Keratinocyte (primary cell): Measurements from ENCODE around the gene NFATC2. TPM values are rescaled to one million over a fixed set of nuclear protein-coding genes. Genes with fewer than 3 reads are reported as not detected.

Source experiments
- DNase-seq: peaks from one replicate; pipeline ENCODE4 v3.0.0-alpha.2; 2011; ENCODE audit warnings: low read depth, missing footprints, low spot score
- FAIRE-seq: peaks from 2 replicates; lab custom pipeline; 2011; peaks lifted over from hg19 to GRCh38; lab: Jason Lieb, UNC
- H2AFZ ChIP-seq: 2 replicates; pipeline ENCODE4 v1.6.0; 2012; ENCODE audit warnings: low read length, control low read depth, inconsistent platforms; ENCODE audit not compliant: control insufficient read depth
- H3K27ac ChIP-seq: 2 replicates; pipeline ENCODE4 v1.5.1; 2011; ENCODE audit warnings: low read length; ENCODE audit not compliant: control insufficient read depth, insufficient read depth
- H3K27me3 ChIP-seq: 3 replicates; pipeline ENCODE4 v1.6.0; 2011; ENCODE audit warnings: low read length; ENCODE audit not compliant: control insufficient read depth, insufficient read depth; ENCODE audit errors: extremely low read depth
- H3K36me3 ChIP-seq, 2 experiments: 2 replicates in 1 of 2; 3 replicates in 1 of 2; pipeline ENCODE4 v1.5.1; 2011; ENCODE audit warnings: low read length in 2 of 2, mild to moderate bottlenecking in 1 of 2; ENCODE audit not compliant: control insufficient read depth in 2 of 2, insufficient read depth in 2 of 2; ENCODE audit errors: extremely low read depth in 1 of 2
- H3K4me1 ChIP-seq: 3 replicates; pipeline ENCODE4 v1.5.1; 2011; ENCODE audit warnings: low read length; ENCODE audit not compliant: control insufficient read depth, insufficient read depth; ENCODE audit errors: extremely low read depth
- H3K4me2 ChIP-seq: 3 replicates; pipeline ENCODE4 v1.6.0; 2011; ENCODE audit warnings: low read depth, low read length; ENCODE audit not compliant: control insufficient read depth, insufficient read depth; ENCODE audit errors: extremely low read depth
- H3K4me3 ChIP-seq, 3 experiments: fragments of 200-600 bp in 1 of 3; sonication (generic) in 1 of 3; 2 replicates in 2 of 3; 3 replicates in 1 of 3; pipeline ENCODE4 v1.5.1; 2011 to 2016; ENCODE audit warnings: low read length in 3 of 3, mild to moderate bottlenecking in 3 of 3, control low read depth in 2 of 3, inconsistent platforms in 1 of 3, low read depth in 1 of 3, mixed read lengths in 1 of 3, mixed run types in 1 of 3, moderate library complexity in 1 of 3; ENCODE audit not compliant: control insufficient read depth in 2 of 3, insufficient read depth in 2 of 3; ENCODE audit errors: extremely low read depth in 1 of 3
- H3K79me2 ChIP-seq: 2 replicates; pipeline ENCODE4 v1.6.0; 2012; ENCODE audit warnings: low read length; ENCODE audit not compliant: control insufficient read depth, insufficient read depth
- H3K9ac ChIP-seq: 3 replicates; pipeline ENCODE4 v1.6.0; 2011; ENCODE audit warnings: low read length; ENCODE audit not compliant: control insufficient read depth, insufficient read depth; ENCODE audit errors: extremely low read depth
- H3K9me1 ChIP-seq: 3 replicates; pipeline ENCODE4 v1.6.0; 2011; ENCODE audit warnings: low read length; ENCODE audit not compliant: control insufficient read depth, insufficient read depth; ENCODE audit errors: extremely low read depth
- H3K9me3 ChIP-seq: 2 replicates; pipeline ENCODE4 v1.5.1; 2012; ENCODE audit warnings: low read depth, low read length; ENCODE audit not compliant: control insufficient read depth
- H4K20me1 ChIP-seq: 3 replicates; pipeline ENCODE4 v1.6.0; 2011; ENCODE audit warnings: low read length; ENCODE audit not compliant: control insufficient read depth, insufficient read depth; ENCODE audit errors: extremely low read depth
- CTCF ChIP-seq, 3 experiments: IDR thresholded peaks in 1 of 3; conservative IDR thresholded peaks in 1 of 3; optimal IDR thresholded peaks in 1 of 3; 2 replicates in 2 of 3; 3 replicates in 1 of 3; pipeline versions ENCODE3 to v1.5.1; 2011; ENCODE audit warnings: low read length in 3 of 3, mild to moderate bottlenecking in 3 of 3, moderate library complexity in 2 of 3, control low read depth in 1 of 3, inconsistent platforms in 1 of 3; ENCODE audit not compliant: insufficient read depth in 2 of 3; ENCODE audit errors: extremely low read depth in 1 of 3
- EZH2 ChIP-seq: IDR thresholded peaks from one replicate; pipeline ENCODE4 v1.6.1; 2012; ENCODE audit warnings: inconsistent platforms, mild to moderate bottlenecking, low read length, moderate library complexity
- dilution Hi-C: fragments of 300-500 bp; cut with MboI; formaldehyde crosslinking; loops from one replicate; pipeline ENCODE4 v1.7.0; 2020; ENCODE audit warnings: low sequenced_read_pairs; ENCODE audit not compliant: extremely low pct_ligation_motif_present
- polyA plus RNA-seq, 5 experiments: library from polyadenylated mRNA; depleted of rRNA in 3 of 5; stranded (reverse) in 3 of 5; stranded (forward) in 1 of 5; unstranded in 1 of 5; fragments of >200 nt; gene quantifications; 1 replicate in 1 of 5; 2 replicates in 3 of 5; 3 replicates in 1 of 5; pipeline versions ENCODE4 v1.2.1 to v1.2.3, GENCODE V29; 2011 to 2012; ENCODE audit warnings: missing spikeins in 2 of 5, low read depth in 1 of 5, low replicate concordance in 1 of 5

The NFATC2 gene
- polyA plus RNA-seq, 1 donor (not counting 4 experiments of a cell fraction or from before 2014, with no cell fraction given): 0.05 TPM

- Histone ChIP-seq H3K36me3 (no peaks in the 10 kb centered on the region), H3K4me1 (peaks cover 14% of the 10 kb centered on the region), H4K20me1 (no peaks in the 10 kb centered on the region), H3K4me3 (no peak overlapping the region), H3K79me2 (no peaks in the 10 kb centered on the region), H3K9ac (no peak overlapping the region), H3K9me3 (no peaks in the 10 kb centered on the region), H3K9me1 (no peaks in the 10 kb centered on the region), H3K27me3 (peaks cover 5% of the 10 kb centered on the region), H3K27ac (no peak overlapping the region), H3K4me2 (no peak overlapping the region), H2AFZ (no peak overlapping the region)
- no peak for FAIRE-seq
- dilution Hi-C loops: no loop called here
- DNase-seq: no peak
- TF ChIP-seq CTCF (optimal IDR thresholded peaks at IDR 0.05 in 1 of 3, IDR thresholded peaks at IDR 0.05 in 1 of 3, conservative IDR thresholded peaks at IDR 0.05 in 1 of 3; ENCODE audit: extremely low read depth in 1 of 3, insufficient read depth in 2 of 3, low read length in 3 of 3) (no peak), EZH2 (no peak)
Observed at GRCh38 chr20:51444922-51445438, 97.5 kb downstream of the NFATC2 start.

GRCh38 chr20:51444467-51444866 is 98.1 kb downstream of the NFATC2 start:
- peaks cover 14% of the 10 kb centered on the region for H3K4me1 ChIP-seq
- no peaks in the 10 kb centered on the region for H3K9me1 ChIP-seq
- peaks cover 5% of the 10 kb centered on the region for H3K27me3 ChIP-seq
- H3K27ac ChIP-seq: no peak overlapping the region
- no peak for FAIRE-seq
- no peak for DNase-seq
- TF ChIP-seq EZH2: no peak
- TF ChIP-seq CTCF (optimal IDR thresholded peaks at IDR 0.05 in 1 of 3, IDR thresholded peaks at IDR 0.05 in 1 of 3, conservative IDR thresholded peaks at IDR 0.05 in 1 of 3; ENCODE audit: extremely low read depth in 1 of 3, insufficient read depth in 2 of 3, low read length in 3 of 3): no peak
- no peak overlapping the region for H3K4me2 ChIP-seq
- no peaks in the 10 kb centered on the region for H3K79me2 ChIP-seq
- H3K9ac ChIP-seq: no peak overlapping the region
- H2AFZ ChIP-seq: no peak overlapping the region
- H3K9me3 ChIP-seq: no peaks in the 10 kb centered on the region
- H3K4me3 ChIP-seq: no peak overlapping the region
- no peaks in the 10 kb centered on the region for H3K36me3 ChIP-seq
- H4K20me1 ChIP-seq: no peaks in the 10 kb centered on the region
- dilution Hi-C loops: no loop called here
